Tibial nerve (tissue), 4 donors: ENCODE data around the gene INTS11. TPM values are rescaled to one million over a fixed set of nuclear protein-coding genes. Genes with fewer than 3 reads are reported as not detected.
"Not testable (repeated sequence)": the region's sequence is repeated elsewhere in the genome, so short reads cannot be mapped to it uniquely, and the experiment has no call there.

Experiments
- DNase-seq, 2 donors: peaks; one replicate each; pipeline ENCODE4 v3.0.0-alpha.2; 2019; ENCODE audit warnings: low spot score in 2 of 2
- H3K27ac ChIP-seq, 4 donors: fragments of 200-600 bp; sonication (generic) in 3 of 4; one replicate each; pipeline ENCODE4 v1.5.1; 2017 to 2019; ENCODE audit warnings: mild to moderate bottlenecking in 1 of 4
- H3K27me3 ChIP-seq, 2 donors: fragments of 200-600 bp; sonication (generic) in 1 of 2; one replicate each; pipeline versions ENCODE4 v1.5.1 to v1.6.0; 2017 to 2019
- H3K36me3 ChIP-seq, 3 donors: fragments of 200-600 bp; sonication (generic); one replicate each; pipeline ENCODE4 v1.5.1; 2018 to 2019
- H3K4me1 ChIP-seq, 4 donors: fragments of 200-600 bp; sonication (generic) in 3 of 4; one replicate each; pipeline ENCODE4 v1.5.1; 2017 to 2019
- H3K4me3 ChIP-seq, 4 donors: fragments of 200-600 bp; sonication (generic) in 3 of 4; one replicate each; pipeline ENCODE4 v1.5.1; 2017 to 2019; ENCODE audit warnings: mild to moderate bottlenecking in 1 of 4, moderate library complexity in 1 of 4
- H3K9me3 ChIP-seq, 4 donors: fragments of 200-600 bp; sonication (generic) in 3 of 4; one replicate each; pipeline ENCODE4 v1.5.1; 2017 to 2019
- EP300 ChIP-seq, 2 donors: sonication (generic); formaldehyde crosslinking; IDR thresholded peaks; one replicate each; pipeline ENCODE4 v1.6.1; 2017; ENCODE audit warnings: antibody characterized with exemption in 2 of 2, mild to moderate bottlenecking in 1 of 2
- POLR2A ChIP-seq, 2 donors: fragments of 450-650 bp; IDR thresholded peaks; one replicate each; pipeline ENCODE4 v1.6.1; 2017; ENCODE audit warnings: antibody characterized with exemption in 2 of 2, mild to moderate bottlenecking in 2 of 2, moderate library complexity in 2 of 2
- WGBS, 2 donors: methylation state at CpG; one replicate each; pipeline ENCODE4 v1.1.5; 2018; 5-methylcytosine and 5-hydroxymethylcytosine counted together
- total RNA-seq, 4 donors: library from RNA; depleted of rRNA; stranded (reverse); fragments of >200 nt; gene quantifications; one replicate each; pipeline ENCODE4 v1.1.0, GENCODE V29; 2016
- TF ChIP-seq, protein P1 (sequence below), 5 experiments: fragments of 200-600 bp in 3 of 5; fragments of 450-650 bp in 2 of 5; sonication (generic) in 3 of 5; IDR thresholded peaks; one replicate each; pipeline ENCODE4 v1.5.1; 2016 to 2019; ENCODE audit warnings: antibody characterized with exemption in 5 of 5, mild to moderate bottlenecking in 3 of 5, moderate library complexity in 2 of 5

INTS11 gene
- total RNA-seq, 4 donors from 2014 or later, result 118 to 241 (median 157) TPM

DNA sequence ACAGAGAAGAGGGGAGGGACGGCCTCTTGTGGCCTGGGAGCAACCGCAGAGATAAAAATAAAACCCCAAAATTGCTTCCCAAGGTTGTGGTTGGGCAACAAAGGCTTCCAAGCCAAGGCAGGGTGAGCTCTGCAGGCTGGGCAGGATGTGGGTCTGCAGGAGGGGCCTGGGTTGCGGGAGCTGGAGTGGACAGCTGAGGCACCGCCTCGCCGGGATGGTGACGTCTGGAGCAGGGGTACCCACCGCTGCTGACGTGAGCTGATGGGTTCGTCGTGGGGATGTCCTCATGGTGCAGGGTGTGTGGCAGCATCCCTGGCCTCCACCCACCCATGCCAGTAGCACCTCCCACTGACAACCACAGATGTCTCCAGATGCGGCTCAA is 46.9 kb upstream of the INTS11 start:
- Histone ChIP-seq H3K4me1 (peaks cover 0 to 45% (median 26%) of the 10 kb centered on the region in 4 donors), H3K27ac (peak overlapping the region in 2 of 4 donors; percentile 23 to 78), H3K4me3 (no peak overlapping the region), H3K36me3 (peaks cover 0 to 18% (median 7%) of the 10 kb centered on the region in 3 donors), H3K9me3 (no peaks in the 10 kb centered on the region), H3K27me3 (no peaks in the 10 kb centered on the region)
- DNase-seq, result no peak
- TF ChIP-seq POLR2A (IDR thresholded peaks at IDR 0.05) (no peak), EP300 (IDR thresholded peaks at IDR 0.05) (no peak)
- TF ChIP-seq, protein P1, sequence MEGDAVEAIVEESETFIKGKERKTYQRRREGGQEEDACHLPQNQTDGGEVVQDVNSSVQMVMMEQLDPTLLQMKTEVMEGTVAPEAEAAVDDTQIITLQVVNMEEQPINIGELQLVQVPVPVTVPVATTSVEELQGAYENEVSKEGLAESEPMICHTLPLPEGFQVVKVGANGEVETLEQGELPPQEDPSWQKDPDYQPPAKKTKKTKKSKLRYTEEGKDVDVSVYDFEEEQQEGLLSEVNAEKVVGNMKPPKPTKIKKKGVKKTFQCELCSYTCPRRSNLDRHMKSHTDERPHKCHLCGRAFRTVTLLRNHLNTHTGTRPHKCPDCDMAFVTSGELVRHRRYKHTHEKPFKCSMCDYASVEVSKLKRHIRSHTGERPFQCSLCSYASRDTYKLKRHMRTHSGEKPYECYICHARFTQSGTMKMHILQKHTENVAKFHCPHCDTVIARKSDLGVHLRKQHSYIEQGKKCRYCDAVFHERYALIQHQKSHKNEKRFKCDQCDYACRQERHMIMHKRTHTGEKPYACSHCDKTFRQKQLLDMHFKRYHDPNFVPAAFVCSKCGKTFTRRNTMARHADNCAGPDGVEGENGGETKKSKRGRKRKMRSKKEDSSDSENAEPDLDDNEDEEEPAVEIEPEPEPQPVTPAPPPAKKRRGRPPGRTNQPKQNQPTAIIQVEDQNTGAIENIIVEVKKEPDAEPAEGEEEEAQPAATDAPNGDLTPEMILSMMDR (IDR thresholded peaks at IDR 0.05), result no peak
- WGBS, 2 donors, result 35 to 46% methylated on average over 10 to 12 of the region's 12 CpGs

- Histone ChIP-seq H3K9me3 (no peaks in the 10 kb centered on the region), H3K4me1 (peaks cover 0 to 40% (median 23%) of the 10 kb centered on the region in 4 donors), H3K27me3 (no peaks in the 10 kb centered on the region), H3K4me3 (no peak overlapping the region), H3K36me3 (peaks cover 0 to 18% (median 7%) of the 10 kb centered on the region in 3 donors), H3K27ac (peak overlapping the region in 1 of 4 donors; percentile 58)
- WGBS, 2 donors, result 80 to 83% methylated on average over 10 to 13 of the region's 16 CpGs
- DNase-seq, result no peak
- no peak for TF ChIP-seq EP300 (IDR thresholded peaks at IDR 0.05)
- TF ChIP-seq POLR2A (IDR thresholded peaks at IDR 0.05), result no peak
- TF ChIP-seq, protein P1 (IDR thresholded peaks at IDR 0.05), result no peak
These were observed 46.4 kb upstream of the INTS11 start for GRCh38 chr1:1370771-1371300.

DNA sequence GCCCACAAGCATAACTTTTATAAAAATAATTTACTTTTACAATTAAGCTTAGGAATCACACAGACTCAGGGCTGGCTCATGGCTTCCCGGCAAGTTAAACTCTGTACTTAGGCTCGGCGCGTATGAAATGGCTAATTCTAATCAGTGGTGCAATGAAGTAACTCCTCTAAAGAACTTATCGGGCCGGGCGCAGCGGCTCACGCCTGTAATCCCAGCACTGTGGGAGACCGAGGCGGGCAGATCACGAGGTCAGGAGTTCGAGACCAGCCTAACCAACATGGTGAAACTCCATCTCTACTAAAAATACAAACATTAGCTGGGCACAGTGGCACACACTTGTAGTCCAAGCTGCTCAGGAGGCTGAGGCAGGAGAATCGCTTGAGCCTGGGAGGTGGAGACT is 45.6 kb upstream of the INTS11 start:
- H3K9me3 ChIP-seq, DNase-seq: not testable (repeated sequence)

DNA sequence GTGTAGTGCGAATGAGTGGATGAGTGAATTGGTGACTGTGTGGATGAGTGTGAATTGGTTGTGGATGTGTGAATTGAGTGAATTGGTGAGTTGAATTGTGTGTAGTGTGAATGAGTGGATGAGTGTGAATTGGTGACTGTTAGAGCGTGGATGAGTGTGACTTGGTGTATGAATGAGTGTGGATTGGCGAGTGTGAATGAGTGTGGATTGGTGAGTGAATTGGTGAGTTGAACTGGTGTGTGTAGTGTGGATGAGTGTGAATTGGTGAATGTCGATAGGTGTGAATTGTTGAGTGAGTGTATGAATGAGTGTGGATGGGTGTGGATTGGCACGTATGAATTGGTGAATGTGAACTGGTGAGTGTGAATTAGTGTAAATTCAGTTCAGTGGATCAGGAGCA is 42.9 kb upstream of the INTS11 start:
- WGBS, 2 donors, result 93 to 94% methylated on average over 5 of the region's 5 CpGs
- H3K27me3 ChIP-seq, result no peaks in the 10 kb centered on the region
- no peak for DNase-seq
- no peak overlapping the region for H3K4me3 ChIP-seq
- TF ChIP-seq, protein P1 (IDR thresholded peaks at IDR 0.05), result no peak
- TF ChIP-seq POLR2A (IDR thresholded peaks at IDR 0.05), result no peak
- TF ChIP-seq EP300 (IDR thresholded peaks at IDR 0.05), result no peak
- no peaks in the 10 kb centered on the region for H3K9me3 ChIP-seq
- H3K27ac ChIP-seq, result no peak overlapping the region
- peaks cover 0 to 2% (median 0%) of the 10 kb centered on the region in 3 donors for H3K36me3 ChIP-seq
- H3K4me1 ChIP-seq, result peaks cover 0 to 18% (median 7%) of the 10 kb centered on the region in 4 donors

More for the DNA sequence above, 45.6 kb upstream of the INTS11 start:
- H3K4me3 ChIP-seq, H3K27me3 ChIP-seq, H3K27ac ChIP-seq: not testable (repeated sequence)
- peaks cover 0 to 38% (median 21%) of the 10 kb centered on the region in 4 donors for H3K4me1 ChIP-seq
- 91 to 92% methylated on average over 14 of the region's 14 CpGs for WGBS, 2 donors
- peaks cover 0 to 18% (median 7%) of the 10 kb centered on the region in 3 donors for H3K36me3 ChIP-seq

DNA sequence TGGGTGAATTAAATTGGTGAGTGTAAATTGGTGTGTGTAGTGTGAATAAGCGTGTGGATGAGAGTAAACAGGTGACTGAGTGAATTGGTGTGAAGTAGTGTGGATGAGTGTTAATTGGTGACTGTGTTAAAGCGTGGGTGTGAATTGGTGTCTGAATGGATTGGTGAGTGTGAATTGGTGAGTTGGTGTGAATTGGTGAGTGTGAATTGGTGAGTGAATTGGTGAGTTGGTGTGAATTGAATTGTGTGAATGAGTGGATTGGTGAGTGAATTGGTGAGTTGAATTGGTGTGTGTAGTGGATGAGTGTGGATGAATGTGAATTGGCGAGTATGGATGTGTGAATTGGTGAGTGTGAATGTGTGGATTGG is 42.2 kb upstream of the INTS11 start:
- 92 to 99% methylated on average over 3 of the region's 3 CpGs for WGBS, 2 donors
- Histone ChIP-seq H3K4me3 (no peak overlapping the region), H3K4me1 (peaks cover 0 to 18% (median 8%) of the 10 kb centered on the region in 4 donors), H3K27ac (no peak overlapping the region), H3K27me3 (no peaks in the 10 kb centered on the region), H3K36me3 (no peaks in the 10 kb centered on the region), H3K9me3 (no peaks in the 10 kb centered on the region)
- no peak for DNase-seq
- TF ChIP-seq EP300 (IDR thresholded peaks at IDR 0.05), result no peak
- no peak for TF ChIP-seq POLR2A (IDR thresholded peaks at IDR 0.05)
- TF ChIP-seq, protein P1 (IDR thresholded peaks at IDR 0.05), result no peak
